Measurements from ENCODE around the gene PCDHA6.

GRCh38 chr5:140862441-140863295, 34.9 kb downstream of the PCDHA6 start:
- TF ChIP-seq, protein P1, sequence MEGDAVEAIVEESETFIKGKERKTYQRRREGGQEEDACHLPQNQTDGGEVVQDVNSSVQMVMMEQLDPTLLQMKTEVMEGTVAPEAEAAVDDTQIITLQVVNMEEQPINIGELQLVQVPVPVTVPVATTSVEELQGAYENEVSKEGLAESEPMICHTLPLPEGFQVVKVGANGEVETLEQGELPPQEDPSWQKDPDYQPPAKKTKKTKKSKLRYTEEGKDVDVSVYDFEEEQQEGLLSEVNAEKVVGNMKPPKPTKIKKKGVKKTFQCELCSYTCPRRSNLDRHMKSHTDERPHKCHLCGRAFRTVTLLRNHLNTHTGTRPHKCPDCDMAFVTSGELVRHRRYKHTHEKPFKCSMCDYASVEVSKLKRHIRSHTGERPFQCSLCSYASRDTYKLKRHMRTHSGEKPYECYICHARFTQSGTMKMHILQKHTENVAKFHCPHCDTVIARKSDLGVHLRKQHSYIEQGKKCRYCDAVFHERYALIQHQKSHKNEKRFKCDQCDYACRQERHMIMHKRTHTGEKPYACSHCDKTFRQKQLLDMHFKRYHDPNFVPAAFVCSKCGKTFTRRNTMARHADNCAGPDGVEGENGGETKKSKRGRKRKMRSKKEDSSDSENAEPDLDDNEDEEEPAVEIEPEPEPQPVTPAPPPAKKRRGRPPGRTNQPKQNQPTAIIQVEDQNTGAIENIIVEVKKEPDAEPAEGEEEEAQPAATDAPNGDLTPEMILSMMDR (conservative IDR thresholded peaks at IDR 0.05): no peak
- no peak for TF ChIP-seq EZH2 (IDR thresholded peaks at IDR 0.05; ENCODE audit: low read depth)
